ES-I3 (cell line): ENCODE measurements around the gene TBXAS1.

ENCODE experiments used
- H3K36me3 ChIP-seq: 2 replicates; pipeline ENCODE4 v1.6.1; 2013; ENCODE audit warnings: mild to moderate bottlenecking, low read length, control low read depth, moderate library complexity; ENCODE audit not compliant: insufficient read depth
- H3K4me1 ChIP-seq: 2 replicates; pipeline ENCODE4 v1.6.1; 2013; ENCODE audit warnings: mild to moderate bottlenecking, control low read depth, low read length; ENCODE audit not compliant: insufficient read depth
- H3K9ac ChIP-seq: 2 replicates; pipeline ENCODE4 v1.6.1; 2013; ENCODE audit warnings: low read depth, mild to moderate bottlenecking, low read length, moderate library complexity
- H3K9me3 ChIP-seq: 2 replicates; pipeline ENCODE4 v1.6.1; 2013; ENCODE audit warnings: mild to moderate bottlenecking, low read length, moderate library complexity; ENCODE audit not compliant: control insufficient read depth, insufficient read depth

The TBXAS1 gene

DNA sequence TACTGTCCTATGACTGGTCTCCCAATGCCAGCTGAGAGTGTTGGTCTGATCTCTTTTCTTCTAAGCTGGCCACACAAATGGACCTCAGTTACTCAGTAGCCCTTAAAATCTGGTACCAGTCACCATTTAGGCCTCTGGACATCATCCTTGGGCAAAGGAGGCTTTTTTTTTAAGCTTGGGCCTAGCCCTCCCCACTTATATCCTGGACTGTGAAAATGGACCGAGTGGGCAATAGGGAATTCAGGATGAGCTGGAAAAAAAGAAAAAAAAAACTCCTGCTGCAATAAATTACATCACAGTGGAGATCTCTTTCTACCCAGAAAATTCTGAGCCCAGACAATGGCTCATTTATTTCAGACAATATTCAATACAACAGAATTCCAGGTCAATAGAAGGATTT, 165.3 kb downstream of the TBXAS1 start:
- Histone ChIP-seq H3K36me3 (no peaks in the 10 kb centered on the region), H3K4me1 (0 out of 2 replicates have a peak, but pooled peaks cover 2% of the 10 kb centered on the region), H3K9me3 (no peaks in the 10 kb centered on the region), H3K9ac (no peak overlapping the region)

GRCh38 chr7:139995017-139995915, 166.2 kb downstream of the TBXAS1 start:
- Histone ChIP-seq H3K9ac (no peak overlapping the region), H3K9me3 (no peaks in the 10 kb centered on the region), H3K36me3 (no peaks in the 10 kb centered on the region), H3K4me1 (no peaks in the 10 kb centered on the region)

- Histone ChIP-seq H3K4me1 (no peaks in the 10 kb centered on the region), H3K36me3 (no peaks in the 10 kb centered on the region), H3K9ac (no peak overlapping the region), H3K9me3 (no peaks in the 10 kb centered on the region)
Observed at GRCh38 chr7:139998572-139998971, 169.5 kb downstream of the TBXAS1 start.

DNA sequence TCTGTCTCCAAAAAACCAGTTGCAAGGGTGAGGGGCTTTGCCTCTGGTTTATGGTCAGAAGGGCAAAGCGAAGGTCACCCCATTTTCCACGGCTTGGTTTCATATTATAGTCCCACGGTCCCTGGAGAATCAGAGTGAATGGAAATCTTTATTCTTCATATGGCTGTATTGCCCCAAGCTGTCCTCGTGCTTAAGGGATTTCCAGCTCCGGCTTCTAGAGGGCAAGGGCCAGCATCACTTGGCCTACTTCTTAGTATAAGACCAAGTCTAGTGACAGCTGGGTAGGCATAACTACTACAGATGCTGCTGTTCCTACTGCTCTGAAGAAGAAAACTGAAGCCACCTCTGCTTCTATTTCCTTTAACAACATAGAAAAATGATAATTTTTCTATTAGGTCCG, 170.5 kb downstream of the TBXAS1 start:
- H3K4me1 ChIP-seq = no peaks in the 10 kb centered on the region
- no peak overlapping the region for H3K9ac ChIP-seq
- H3K36me3 ChIP-seq = no peaks in the 10 kb centered on the region
- no peaks in the 10 kb centered on the region for H3K9me3 ChIP-seq

GRCh38 chr7:140000666-140001268, 171.7 kb downstream of the TBXAS1 start:
- H3K4me1 ChIP-seq = no peaks in the 10 kb centered on the region
- H3K9me3 ChIP-seq = no peaks in the 10 kb centered on the region
- no peaks in the 10 kb centered on the region for H3K36me3 ChIP-seq
- no peak overlapping the region for H3K9ac ChIP-seq

DNA sequence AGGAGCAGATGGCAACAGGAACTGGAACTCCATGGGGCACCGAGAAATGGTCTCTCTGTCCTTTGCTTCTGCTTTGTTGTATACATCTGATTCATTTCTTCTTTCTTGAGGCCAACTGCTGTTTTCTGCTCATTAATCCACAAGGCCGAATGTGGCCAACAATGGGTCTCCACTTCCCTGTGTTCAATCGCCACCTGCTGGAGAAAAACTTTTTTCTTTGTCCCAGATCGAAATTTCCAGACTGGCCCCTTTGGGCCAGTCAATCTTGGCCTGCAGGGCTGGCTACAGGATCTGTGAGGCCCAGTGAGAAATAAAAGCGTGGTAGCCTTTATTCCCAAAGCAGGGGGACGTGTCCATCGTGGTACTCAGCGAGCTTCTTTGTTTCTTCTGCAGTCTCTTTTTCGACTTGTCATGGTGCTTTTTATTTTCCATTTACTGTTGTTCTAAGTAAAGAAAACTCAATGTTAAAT, 174.9 kb downstream of the TBXAS1 start:
- H3K9ac ChIP-seq = no peak overlapping the region
- H3K9me3 ChIP-seq = no peaks in the 10 kb centered on the region
- H3K36me3 ChIP-seq = no peaks in the 10 kb centered on the region
- no peaks in the 10 kb centered on the region for H3K4me1 ChIP-seq

DNA sequence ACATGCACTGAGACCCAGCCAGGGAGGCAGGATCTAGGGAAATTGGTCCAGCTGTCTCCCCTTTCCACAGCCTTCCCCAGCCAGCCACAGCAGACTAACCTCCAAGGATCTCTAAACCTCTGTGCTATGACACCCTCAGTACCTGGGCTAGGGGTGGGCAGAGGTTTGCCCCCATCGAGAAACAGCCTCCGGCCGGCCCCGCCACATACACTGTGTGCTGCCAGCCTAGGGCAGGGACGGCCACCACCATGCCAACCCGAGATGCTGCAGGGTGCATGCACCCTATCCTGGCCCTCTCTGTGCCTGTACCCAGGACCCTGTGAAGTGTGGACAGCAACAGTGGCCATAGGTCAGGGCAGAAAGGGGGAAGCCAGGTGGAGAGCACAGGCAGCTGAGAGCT, 175.6 kb downstream of the TBXAS1 start:
- Histone ChIP-seq H3K4me1 (no peaks in the 10 kb centered on the region), H3K36me3 (no peaks in the 10 kb centered on the region), H3K9ac (no peak overlapping the region)

DNA sequence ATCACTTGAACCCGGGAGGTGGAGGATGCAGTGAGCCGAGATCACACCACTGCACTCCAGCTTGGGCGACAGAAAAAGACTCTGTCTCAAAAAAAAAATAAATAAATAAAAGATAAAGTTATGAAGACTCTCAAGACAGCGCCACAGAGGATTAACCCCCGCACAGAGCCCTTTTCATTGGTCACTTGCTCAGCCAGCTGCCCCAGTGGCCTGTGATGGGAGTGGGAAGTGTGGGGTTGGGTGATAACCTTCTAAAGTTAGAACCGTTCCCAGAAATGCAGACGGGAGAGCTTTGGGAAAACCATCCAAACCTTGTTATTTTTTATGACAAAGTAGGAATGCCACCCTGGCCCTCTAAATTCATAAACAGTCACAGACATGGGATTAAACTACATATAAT, 176.3 kb downstream of the TBXAS1 start:
- Histone ChIP-seq H3K9me3 (no peaks in the 10 kb centered on the region), H3K36me3 (no peaks in the 10 kb centered on the region), H3K4me1 (peaks cover 3% of the 10 kb centered on the region; the same call in 1 of the 2 replicates), H3K9ac (no peak overlapping the region)

More for the DNA sequence above, 175.6 kb downstream of the TBXAS1 start:
- H3K9me3 ChIP-seq = no peaks in the 10 kb centered on the region

- Histone ChIP-seq H3K36me3 (no peaks in the 10 kb centered on the region), H3K4me1 (peaks cover 7% of the 10 kb centered on the region; the same call in 1 of the 2 replicates), H3K9me3 (no peaks in the 10 kb centered on the region), H3K9ac (no peak overlapping the region)
Observed at GRCh38 chr7:140005754-140006503, 176.9 kb downstream of the TBXAS1 start.

DNA sequence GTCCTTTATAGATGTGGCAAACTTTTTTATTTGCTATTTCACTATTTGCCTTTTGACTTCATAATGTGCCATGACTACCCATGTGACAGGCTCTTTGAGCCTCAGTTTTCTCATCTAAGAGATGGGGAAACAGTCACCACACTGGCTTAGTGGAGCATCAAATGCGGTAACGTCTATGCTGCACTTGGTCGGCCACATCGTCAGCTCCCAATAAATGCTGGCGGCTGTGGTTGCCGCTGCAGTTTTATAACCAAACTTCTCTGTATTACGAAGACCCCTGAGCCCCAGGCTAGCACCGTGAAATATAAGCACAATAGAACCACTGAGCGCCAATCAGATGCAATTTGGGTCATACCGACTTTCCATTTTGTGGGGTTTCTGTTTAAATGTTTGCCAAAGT, 177.5 kb downstream of the TBXAS1 start:
- H3K36me3 ChIP-seq = no peaks in the 10 kb centered on the region
- no peaks in the 10 kb centered on the region for H3K9me3 ChIP-seq
- peaks cover 7% of the 10 kb centered on the region; the same call in 1 of the 2 replicates for H3K4me1 ChIP-seq
- H3K9ac ChIP-seq = no peak overlapping the region

DNA sequence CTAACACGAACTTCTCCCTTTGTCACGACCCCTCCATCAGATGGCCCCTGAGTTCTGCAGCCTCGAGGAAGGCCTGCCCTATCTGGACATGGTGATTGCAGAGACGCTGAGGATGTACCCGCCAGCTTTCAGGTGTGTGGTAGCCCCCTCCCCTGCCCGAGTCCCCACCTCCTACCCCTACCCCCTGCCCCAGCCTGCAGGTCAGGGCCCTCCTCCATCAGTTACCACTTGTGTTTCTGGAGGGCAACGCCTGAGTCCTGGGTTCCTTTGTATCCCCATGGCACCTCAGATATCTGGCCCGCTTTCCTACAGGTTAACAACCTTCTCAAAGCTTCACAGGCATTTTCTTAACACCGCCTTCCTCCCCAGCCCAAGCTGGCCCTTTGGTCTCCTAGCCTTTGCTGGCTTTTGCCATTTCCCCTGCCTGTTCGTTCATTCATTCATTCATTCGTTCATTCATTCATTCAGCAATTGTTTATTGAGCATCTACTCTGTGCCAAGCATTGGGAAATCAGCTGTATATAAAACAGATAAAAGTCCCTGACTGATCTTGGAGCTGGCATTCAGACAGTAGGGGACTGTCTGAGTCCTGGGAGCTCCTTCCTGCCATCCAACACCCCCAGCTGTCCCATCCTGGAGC, 178.1 kb downstream of the TBXAS1 start:
- Histone ChIP-seq H3K4me1 (peaks cover 7% of the 10 kb centered on the region), H3K9me3 (no peaks in the 10 kb centered on the region), H3K9ac (no peak overlapping the region), H3K36me3 (no peaks in the 10 kb centered on the region)

DNA sequence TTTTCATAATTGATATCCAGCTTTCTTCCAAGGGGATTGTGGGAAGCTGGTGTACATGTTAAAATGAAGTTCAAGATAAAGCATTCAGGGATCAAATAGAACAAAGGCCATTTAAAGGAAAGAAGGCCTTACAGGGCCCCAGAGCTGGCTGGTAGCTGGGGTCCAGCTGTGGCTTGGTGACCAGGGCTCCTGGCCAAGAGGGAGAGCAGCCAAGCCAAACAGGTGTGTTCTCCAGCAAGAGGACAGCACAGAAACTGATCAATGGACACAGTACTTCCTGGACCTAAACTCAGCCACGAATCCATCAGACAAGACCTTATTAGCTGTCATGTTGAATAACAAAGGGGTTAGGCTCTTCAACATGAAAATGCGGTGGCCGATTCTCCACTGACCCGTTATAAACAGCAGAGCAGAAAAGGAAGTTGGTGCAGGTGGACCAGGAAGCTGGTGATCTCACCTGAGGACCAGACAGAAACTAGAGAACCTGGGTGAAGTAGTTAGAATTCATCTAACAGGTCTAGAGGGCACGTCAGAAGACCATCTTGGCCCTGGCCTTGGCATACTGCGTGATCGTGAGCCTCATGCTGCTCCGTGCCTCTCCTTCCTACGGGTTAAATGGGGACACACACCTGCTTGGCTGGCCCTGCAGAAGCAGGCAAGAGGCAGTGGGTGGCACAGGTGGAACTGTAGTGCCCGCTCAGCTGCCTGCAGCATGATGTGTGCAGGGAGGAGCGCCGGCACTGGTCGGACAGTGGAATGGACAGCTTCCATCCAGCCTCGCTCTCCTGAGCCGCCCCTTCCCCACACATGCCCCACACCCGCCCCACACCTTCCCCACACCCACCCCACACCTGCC, 179.9 kb downstream of the TBXAS1 start:
- H3K4me1 ChIP-seq = peaks cover 7% of the 10 kb centered on the region
- no peak overlapping the region for H3K9ac ChIP-seq
- no peaks in the 10 kb centered on the region for H3K9me3 ChIP-seq
- no peaks in the 10 kb centered on the region for H3K36me3 ChIP-seq

DNA sequence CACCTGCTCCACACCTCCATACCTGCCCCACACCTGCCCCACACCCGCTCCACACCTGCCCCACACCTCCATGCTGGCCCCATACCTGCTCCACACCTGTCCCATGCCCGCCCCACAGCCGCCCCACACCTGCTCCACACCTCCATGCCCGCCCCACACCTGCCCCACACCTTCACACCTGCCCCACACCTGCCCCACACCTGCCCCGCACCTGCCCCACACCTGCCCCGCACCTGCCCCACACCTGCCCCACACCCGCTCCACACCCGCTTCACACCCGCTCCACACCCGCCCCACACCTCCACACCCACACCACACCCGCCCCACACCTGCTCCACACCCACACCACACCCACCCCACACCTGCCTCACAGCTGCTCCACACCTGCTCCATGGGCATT, 180.7 kb downstream of the TBXAS1 start:
- no peaks in the 10 kb centered on the region for H3K36me3 ChIP-seq
- no peak overlapping the region for H3K9ac ChIP-seq
- no peaks in the 10 kb centered on the region for H3K9me3 ChIP-seq
- H3K4me1 ChIP-seq = peaks cover 7% of the 10 kb centered on the region
